ENCODE data around the gene TPST2. TPM values are rescaled to one million over a fixed set of nuclear protein-coding genes. Genes with fewer than 3 reads are reported as not detected.
"Not testable (repeated sequence)": the region's sequence is repeated elsewhere in the genome, so short reads cannot be mapped to it uniquely, and the experiment has no call there.

TPST2 gene
- 5.8 and 6.7 TPM in 2 replicates for total RNA-seq (2014; rRNA removed; shearing (Covaris generic))
- polyA plus RNA-seq (2014; cell fraction: nucleus; rRNA removed): 12.9 and 14.1 TPM in 2 replicates

- DNase-seq (ENCODE audit: extremely low read depth, low read depth): peak; percentile 47
Observed at GRCh38 chr22:26589845-26590736, at the start of gene TPST2. Gene TPST2, minus strand, starts transcription at chr22:26590132. Its CDS starts 48,502 bp downstream, at chr22:26541630.

GRCh38 chr22:26636296-26636695 lies 46.4 kb upstream of the TPST2 start:
- DNase-seq (ENCODE audit: extremely low read depth, low read depth): no peak

GRCh38 chr22:26635117-26635516 lies 45.2 kb upstream of the TPST2 start:
- DNase-seq (ENCODE audit: extremely low read depth, low read depth): no peak

GRCh38 chr22:26634189-26634588 lies 44.3 kb upstream of the TPST2 start:
- no peak for DNase-seq (ENCODE audit: extremely low read depth, low read depth)

GRCh38 chr22:26632422-26633155 lies 42.7 kb upstream of the TPST2 start:
- no peak for DNase-seq (ENCODE audit: extremely low read depth, low read depth)

- DNase-seq (ENCODE audit: extremely low read depth, low read depth): no peak
Observed at GRCh38 chr22:26631282-26631681, 41.4 kb upstream of the TPST2 start.

GRCh38 chr22:26629988-26630761 lies 40.2 kb upstream of the TPST2 start:
- DNase-seq (ENCODE audit: extremely low read depth, low read depth): no peak

GRCh38 chr22:26624803-26625202 lies 34.9 kb upstream of the TPST2 start:
- no peak for DNase-seq (ENCODE audit: extremely low read depth, low read depth)

- no peak for DNase-seq (ENCODE audit: extremely low read depth, low read depth)
Observed at GRCh38 chr22:26623984-26624383, 34.1 kb upstream of the TPST2 start.

- no peak for DNase-seq (ENCODE audit: extremely low read depth, low read depth)
Observed at GRCh38 chr22:26621663-26622062, 31.7 kb upstream of the TPST2 start, which contains the start of gene CRYBA4. Gene CRYBA4, plus strand, starts transcription at chr22:26621963. Its CDS starts 634 bp downstream, at chr22:26622597.

GRCh38 chr22:26620197-26620596 lies 30.3 kb upstream of the TPST2 start:
- DNase-seq (ENCODE audit: extremely low read depth, low read depth): no peak

- DNase-seq (ENCODE audit: extremely low read depth, low read depth): no peak
Observed at GRCh38 chr22:26619510-26619909, 29.6 kb upstream of the TPST2 start.

- DNase-seq (ENCODE audit: extremely low read depth, low read depth): no peak
Observed at GRCh38 chr22:26618455-26618854, 28.5 kb upstream of the TPST2 start.

GRCh38 chr22:26617271-26618199 lies 27.6 kb upstream of the TPST2 start, which contains the start of gene CRYBB1:
Gene CRYBB1, minus strand, starts transcription at chr22:26618027. Its CDS starts 1,708 bp downstream, at chr22:26616319.
- no peak for DNase-seq (ENCODE audit: extremely low read depth, low read depth)

- DNase-seq (ENCODE audit: extremely low read depth, low read depth): no peak
Observed at GRCh38 chr22:26616650-26617049, 26.7 kb upstream of the TPST2 start.

GRCh38 chr22:26615830-26616435 lies 26.0 kb upstream of the TPST2 start:
- DNase-seq (ENCODE audit: extremely low read depth, low read depth): no peak

GRCh38 chr22:26615149-26615548 lies 25.2 kb upstream of the TPST2 start:
- DNase-seq (ENCODE audit: extremely low read depth, low read depth): no peak

- DNase-seq (ENCODE audit: extremely low read depth, low read depth): no peak
Observed at GRCh38 chr22:26614322-26614721, 24.4 kb upstream of the TPST2 start.

- DNase-seq (ENCODE audit: extremely low read depth, low read depth): not testable (repeated sequence)
Observed at GRCh38 chr22:26613753-26614152, 23.8 kb upstream of the TPST2 start.

Measured in NCI-H460 (cell line).